GM23338 (cell line): ENCODE measurements around the gene GPC6. TPM values are rescaled to one million over a fixed set of nuclear protein-coding genes. Genes with fewer than 3 reads are reported as not detected.

Source experiments
- ATAC-seq: fragments of 200-7000 bp; cut with Tn5 transposase; 3 replicates; pipeline ENCODE4 v1.9.1; 2020
- DNase-seq: peaks from one replicate; pipeline ENCODE4 v3.0.0-alpha.2; 2015; ENCODE audit warnings: low spot score
- H2AFZ ChIP-seq: fragments of 200-600 bp; sonication (generic); 2 replicates; pipeline ENCODE4 v1.8.0; 2016; ENCODE audit warnings: antibody characterized with exemption, mild to moderate bottlenecking, moderate library complexity
- H3F3A ChIP-seq: fragments of 200-600 bp; sonication (generic); replicated peaks from 2 replicates; pipeline ENCODE4 v1.8.0; 2017; ENCODE audit warnings: antibody characterized with exemption, mixed run types, low read depth
- H3K27ac ChIP-seq: fragments of 200-600 bp; sonication (generic); 2 replicates; pipeline ENCODE4 v1.6.1; 2016; ENCODE audit warnings: low read depth
- H3K27me3 ChIP-seq: fragments of 200-600 bp; sonication (generic); 2 replicates; pipeline ENCODE4 v1.8.0; 2016; ENCODE audit warnings: mild to moderate bottlenecking, mixed run types, moderate library complexity; ENCODE audit not compliant: insufficient read depth
- H3K36me3 ChIP-seq: fragments of 200-600 bp; sonication (generic); 2 replicates; pipeline ENCODE4 v1.8.0; 2016; ENCODE audit warnings: mild to moderate bottlenecking; ENCODE audit not compliant: insufficient read depth
- H3K4me1 ChIP-seq: fragments of 200-600 bp; sonication (generic); 2 replicates; pipeline ENCODE4 v1.8.0; 2016; ENCODE audit warnings: mild to moderate bottlenecking, moderate library complexity; ENCODE audit not compliant: insufficient read depth
- H3K4me2 ChIP-seq: fragments of 200-600 bp; sonication (generic); 2 replicates; pipeline ENCODE4 v1.7.1; 2017; ENCODE audit warnings: mixed run types
- H3K4me3 ChIP-seq: fragments of 200-600 bp; sonication (generic); 2 replicates; pipeline ENCODE4 v1.6.1; 2016; ENCODE audit warnings: mixed run types
- H3K79me2 ChIP-seq: fragments of 200-600 bp; sonication (generic); replicated peaks from 2 replicates; pipeline ENCODE4 v1.8.0; 2017; ENCODE audit warnings: mild to moderate bottlenecking; ENCODE audit not compliant: insufficient read depth
- H3K9me2 ChIP-seq: fragments of 200-600 bp; sonication (generic); 2 replicates; pipeline ENCODE4 v1.8.0; 2017; ENCODE audit not compliant: insufficient read depth
- H4K20me1 ChIP-seq: fragments of 200-600 bp; sonication (generic); replicated peaks from 2 replicates; pipeline ENCODE4 v1.8.0; 2017; ENCODE audit warnings: mild to moderate bottlenecking; ENCODE audit not compliant: insufficient read depth
- H3K27ac Mint-ChIP-seq: 2 replicates; pipeline ENCODE4 v1.8.0; 2020; ENCODE audit warnings: inconsistent platforms, mild to moderate bottlenecking, moderate library complexity, mixed read lengths
- H3K27me3 Mint-ChIP-seq: 3 replicates; pipeline ENCODE4 v1.8.0; 2022; ENCODE audit warnings: low read depth, mild to moderate bottlenecking, moderate library complexity, mixed read lengths, inconsistent platforms; ENCODE audit not compliant: insufficient read depth, poor library complexity
- H3K36me3 Mint-ChIP-seq: 3 replicates; pipeline ENCODE4 v1.8.0; 2021; ENCODE audit warnings: low read depth, mild to moderate bottlenecking, inconsistent platforms, moderate library complexity, mixed read lengths
- H3K4me1 Mint-ChIP-seq: 3 replicates; pipeline ENCODE4 v1.8.0; 2020; ENCODE audit warnings: mild to moderate bottlenecking, inconsistent platforms, mixed read lengths
- H3K4me3 Mint-ChIP-seq: 3 replicates; pipeline ENCODE4 v1.8.0; 2021; ENCODE audit warnings: moderate library complexity, mild to moderate bottlenecking, inconsistent platforms, mixed read lengths
- H3K9me3 Mint-ChIP-seq: 3 replicates; pipeline ENCODE4 v1.8.0; 2020; ENCODE audit warnings: moderate library complexity, mild to moderate bottlenecking, inconsistent platforms, mixed read lengths
- CREB1 ChIP-seq: fragments of 250-450 bp; sonication (Bioruptor Pico); IDR thresholded peaks from 2 replicates; pipeline ENCODE4 v1.5.0; 2020; ENCODE audit warnings: low read depth, mild to moderate bottlenecking, moderate library complexity
- EZH2 ChIP-seq: fragments of 200-600 bp; sonication (generic); IDR thresholded peaks from one replicate; pipeline ENCODE4 v1.8.0; 2017; ENCODE audit warnings: antibody characterized with exemption, mild to moderate bottlenecking, low read depth; ENCODE audit not compliant: unreplicated experiment
- EZH2phosphoT487 ChIP-seq: fragments of 200-600 bp; sonication (generic); IDR thresholded peaks from one replicate; pipeline ENCODE4 v1.8.1; 2018; ENCODE audit warnings: antibody characterized with exemption; ENCODE audit not compliant: unreplicated experiment
- JUNB ChIP-seq: IDR thresholded peaks from one replicate; pipeline ENCODE4 v1.6.1; 2016; ENCODE audit warnings: antibody characterized with exemption; ENCODE audit not compliant: unreplicated experiment
- NANOG ChIP-seq: IDR thresholded peaks from 2 replicates; pipeline ENCODE4 v1.6.1; 2016; ENCODE audit warnings: antibody characterized with exemption, borderline replicate concordance
- POLR2AphosphoS5 ChIP-seq: IDR thresholded peaks from 2 replicates; pipeline ENCODE4 v1.6.1; 2016; ENCODE audit warnings: antibody characterized with exemption, low read depth
- STAT1 ChIP-seq: IDR thresholded peaks from one replicate; pipeline ENCODE4 v1.6.1; 2016; ENCODE audit warnings: antibody characterized with exemption; ENCODE audit not compliant: unreplicated experiment
- ZNF114 ChIP-seq: fragments of 250-450 bp; sonication (Bioruptor Pico); IDR thresholded peaks from 2 replicates; pipeline ENCODE4 v1.5.0; 2020; ENCODE audit warnings: mild to moderate bottlenecking, moderate library complexity
- ZNF331 ChIP-seq: fragments of 250-450 bp; sonication (Bioruptor Pico); IDR thresholded peaks from 2 replicates; pipeline ENCODE4 v1.5.0; 2020; ENCODE audit warnings: low read depth, mild to moderate bottlenecking, moderate library complexity
- polyA plus RNA-seq: library from polyadenylated mRNA; unstranded; fragments of >200 nt; fragmentation: Nextera tagmentation; extraction: Ambion mirVana; gene quantifications from 2 replicates; pipeline ENCODE4 v1.2.1, GENCODE V29; 2016
- total RNA-seq: library from RNA; depleted of rRNA; stranded (reverse); fragments of >200 nt; shearing (Covaris generic); gene quantifications from 2 replicates; pipeline ENCODE4 v1.2.3, GENCODE V29; 2014
- TF ChIP-seq, protein P1 (sequence below): fragments of 250-450 bp; sonication (Bioruptor Pico); IDR thresholded peaks from 2 replicates; pipeline ENCODE4 v1.5.0; 2020; ENCODE audit warnings: mild to moderate bottlenecking, moderate library complexity
- TF ChIP-seq, protein P2 (sequence below), 2 experiments: fragments of 200-600 bp in 1 of 2; sonication (generic) in 1 of 2; conservative IDR thresholded peaks; 2 replicates each; pipeline versions ENCODE4 v1.5.1 to v1.6.1; 2016 to 2017; ENCODE audit warnings: antibody characterized with exemption in 2 of 2, low read depth in 2 of 2, mild to moderate bottlenecking in 2 of 2, moderate library complexity in 1 of 2
- TF ChIP-seq, protein P3 (sequence below): IDR thresholded peaks from one replicate; pipeline ENCODE4 v1.6.1; 2018; ENCODE audit warnings: antibody characterized with exemption; ENCODE audit not compliant: unreplicated experiment
- TF ChIP-seq, protein P4 (sequence below): IDR thresholded peaks from 2 replicates; pipeline ENCODE4 v1.6.1; 2016; ENCODE audit warnings: antibody characterized with exemption

Gene GPC6
- total and polyA plus RNA-seq, 2 experiments from 2014 or later, result 6.4 to 28.6 TPM

DNA sequence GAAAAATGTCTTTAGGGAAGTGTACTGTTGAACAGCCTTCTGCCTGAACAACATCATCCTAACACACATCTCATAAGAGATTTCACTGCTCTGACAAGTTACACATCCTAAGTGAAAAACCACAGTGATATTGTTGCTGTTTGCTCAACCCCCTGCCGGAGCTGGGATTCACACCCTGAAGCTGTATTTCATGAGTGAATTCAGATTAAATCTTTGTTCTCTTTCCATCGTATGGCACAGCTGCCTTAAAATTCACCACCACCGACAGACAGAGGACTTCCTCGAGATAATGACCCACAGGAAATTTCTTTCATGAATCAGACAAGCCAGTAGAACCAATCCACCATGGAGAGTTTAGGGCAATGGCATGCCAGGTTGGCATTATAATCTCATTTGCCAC is 972.1 kb downstream of the GPC6 start:
- H3K4me1 ChIP-seq, result no peaks in the 10 kb centered on the region
- H3F3A ChIP-seq, result no peaks in the 10 kb centered on the region
- H3K4me3 ChIP-seq, result no peak overlapping the region
- H3K36me3 ChIP-seq, result no peaks in the 10 kb centered on the region
- H3K4me2 ChIP-seq, result no peak overlapping the region
- no peaks in the 10 kb centered on the region for H3K27me3 ChIP-seq
- Mint-ChIP-seq H3K27me3 (no peaks in the 10 kb centered on the region), H3K9me3 (no peaks in the 10 kb centered on the region), H3K36me3 (no peaks in the 10 kb centered on the region), H3K4me3 (no peak overlapping the region), H3K27ac (peak overlapping the region; percentile 22; the same call in 1 of the 2 replicates), H3K4me1 (no peaks in the 10 kb centered on the region)
- H3K79me2 ChIP-seq, result no peaks in the 10 kb centered on the region
- no peak for DNase-seq
- H3K27ac ChIP-seq, result no peak overlapping the region
- H3K9me2 ChIP-seq, result no peaks in the 10 kb centered on the region
- no peak for ATAC-seq
- TF ChIP-seq, protein P1, sequence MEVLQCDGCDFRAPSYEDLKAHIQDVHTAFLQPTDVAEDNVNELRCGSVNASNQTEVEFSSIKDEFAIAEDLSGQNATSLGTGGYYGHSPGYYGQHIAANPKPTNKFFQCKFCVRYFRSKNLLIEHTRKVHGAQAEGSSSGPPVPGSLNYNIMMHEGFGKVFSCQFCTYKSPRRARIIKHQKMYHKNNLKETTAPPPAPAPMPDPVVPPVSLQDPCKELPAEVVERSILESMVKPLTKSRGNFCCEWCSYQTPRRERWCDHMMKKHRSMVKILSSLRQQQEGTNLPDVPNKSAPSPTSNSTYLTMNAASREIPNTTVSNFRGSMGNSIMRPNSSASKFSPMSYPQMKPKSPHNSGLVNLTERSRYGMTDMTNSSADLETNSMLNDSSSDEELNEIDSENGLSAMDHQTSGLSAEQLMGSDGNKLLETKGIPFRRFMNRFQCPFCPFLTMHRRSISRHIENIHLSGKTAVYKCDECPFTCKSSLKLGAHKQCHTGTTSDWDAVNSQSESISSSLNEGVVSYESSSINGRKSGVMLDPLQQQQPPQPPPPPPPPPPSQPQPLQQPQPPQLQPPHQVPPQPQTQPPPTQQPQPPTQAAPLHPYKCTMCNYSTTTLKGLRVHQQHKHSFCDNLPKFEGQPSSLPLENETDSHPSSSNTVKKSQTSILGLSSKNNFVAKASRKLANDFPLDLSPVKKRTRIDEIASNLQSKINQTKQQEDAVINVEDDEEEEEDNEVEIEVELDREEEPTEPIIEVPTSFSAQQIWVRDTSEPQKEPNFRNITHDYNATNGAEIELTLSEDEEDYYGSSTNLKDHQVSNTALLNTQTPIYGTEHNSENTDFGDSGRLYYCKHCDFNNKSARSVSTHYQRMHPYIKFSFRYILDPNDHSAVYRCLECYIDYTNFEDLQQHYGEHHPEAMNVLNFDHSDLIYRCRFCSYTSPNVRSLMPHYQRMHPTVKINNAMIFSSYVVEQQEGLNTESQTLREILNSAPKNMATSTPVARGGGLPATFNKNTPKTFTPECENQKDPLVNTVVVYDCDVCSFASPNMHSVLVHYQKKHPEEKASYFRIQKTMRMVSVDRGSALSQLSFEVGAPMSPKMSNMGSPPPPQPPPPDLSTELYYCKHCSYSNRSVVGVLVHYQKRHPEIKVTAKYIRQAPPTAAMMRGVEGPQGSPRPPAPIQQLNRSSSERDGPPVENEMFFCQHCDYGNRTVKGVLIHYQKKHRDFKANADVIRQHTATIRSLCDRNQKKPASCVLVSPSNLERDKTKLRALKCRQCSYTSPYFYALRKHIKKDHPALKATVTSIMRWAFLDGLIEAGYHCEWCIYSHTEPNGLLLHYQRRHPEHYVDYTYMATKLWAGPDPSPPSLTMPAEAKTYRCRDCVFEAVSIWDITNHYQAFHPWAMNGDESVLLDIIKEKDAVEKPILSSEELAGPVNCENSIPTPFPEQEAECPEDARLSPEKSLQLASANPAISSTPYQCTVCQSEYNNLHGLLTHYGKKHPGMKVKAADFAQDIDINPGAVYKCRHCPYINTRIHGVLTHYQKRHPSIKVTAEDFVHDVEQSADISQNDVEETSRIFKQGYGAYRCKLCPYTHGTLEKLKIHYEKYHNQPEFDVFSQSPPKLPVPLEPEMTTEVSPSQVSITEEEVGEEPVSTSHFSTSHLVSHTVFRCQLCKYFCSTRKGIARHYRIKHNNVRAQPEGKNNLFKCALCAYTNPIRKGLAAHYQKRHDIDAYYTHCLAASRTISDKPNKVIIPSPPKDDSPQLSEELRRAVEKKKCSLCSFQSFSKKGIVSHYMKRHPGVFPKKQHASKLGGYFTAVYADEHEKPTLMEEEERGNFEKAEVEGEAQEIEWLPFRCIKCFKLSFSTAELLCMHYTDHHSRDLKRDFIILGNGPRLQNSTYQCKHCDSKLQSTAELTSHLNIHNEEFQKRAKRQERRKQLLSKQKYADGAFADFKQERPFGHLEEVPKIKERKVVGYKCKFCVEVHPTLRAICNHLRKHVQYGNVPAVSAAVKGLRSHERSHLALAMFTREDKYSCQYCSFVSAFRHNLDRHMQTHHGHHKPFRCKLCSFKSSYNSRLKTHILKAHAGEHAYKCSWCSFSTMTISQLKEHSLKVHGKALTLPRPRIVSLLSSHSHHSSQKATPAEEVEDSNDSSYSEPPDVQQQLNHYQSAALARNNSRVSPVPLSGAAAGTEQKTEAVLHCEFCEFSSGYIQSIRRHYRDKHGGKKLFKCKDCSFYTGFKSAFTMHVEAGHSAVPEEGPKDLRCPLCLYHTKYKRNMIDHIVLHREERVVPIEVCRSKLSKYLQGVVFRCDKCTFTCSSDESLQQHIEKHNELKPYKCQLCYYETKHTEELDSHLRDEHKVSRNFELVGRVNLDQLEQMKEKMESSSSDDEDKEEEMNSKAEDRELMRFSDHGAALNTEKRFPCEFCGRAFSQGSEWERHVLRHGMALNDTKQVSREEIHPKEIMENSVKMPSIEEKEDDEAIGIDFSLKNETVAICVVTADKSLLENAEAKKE (CRISPR knock-in tag), result no peak
- TF ChIP-seq, protein P2, sequence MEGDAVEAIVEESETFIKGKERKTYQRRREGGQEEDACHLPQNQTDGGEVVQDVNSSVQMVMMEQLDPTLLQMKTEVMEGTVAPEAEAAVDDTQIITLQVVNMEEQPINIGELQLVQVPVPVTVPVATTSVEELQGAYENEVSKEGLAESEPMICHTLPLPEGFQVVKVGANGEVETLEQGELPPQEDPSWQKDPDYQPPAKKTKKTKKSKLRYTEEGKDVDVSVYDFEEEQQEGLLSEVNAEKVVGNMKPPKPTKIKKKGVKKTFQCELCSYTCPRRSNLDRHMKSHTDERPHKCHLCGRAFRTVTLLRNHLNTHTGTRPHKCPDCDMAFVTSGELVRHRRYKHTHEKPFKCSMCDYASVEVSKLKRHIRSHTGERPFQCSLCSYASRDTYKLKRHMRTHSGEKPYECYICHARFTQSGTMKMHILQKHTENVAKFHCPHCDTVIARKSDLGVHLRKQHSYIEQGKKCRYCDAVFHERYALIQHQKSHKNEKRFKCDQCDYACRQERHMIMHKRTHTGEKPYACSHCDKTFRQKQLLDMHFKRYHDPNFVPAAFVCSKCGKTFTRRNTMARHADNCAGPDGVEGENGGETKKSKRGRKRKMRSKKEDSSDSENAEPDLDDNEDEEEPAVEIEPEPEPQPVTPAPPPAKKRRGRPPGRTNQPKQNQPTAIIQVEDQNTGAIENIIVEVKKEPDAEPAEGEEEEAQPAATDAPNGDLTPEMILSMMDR (conservative IDR thresholded peaks at IDR 0.05; ENCODE audit: low read depth in 2 of 2), result no peak
- TF ChIP-seq POLR2AphosphoS5, result no peak
- no peak for TF ChIP-seq STAT1
- no peak for TF ChIP-seq ZNF331 (CRISPR knock-in tag)
- no peak for TF ChIP-seq NANOG
- TF ChIP-seq CREB1 (CRISPR knock-in tag), result no peak
- no peak for TF ChIP-seq ZNF114 (CRISPR knock-in tag)
- no peak for TF ChIP-seq EZH2phosphoT487
- no peak for TF ChIP-seq JUNB
- no peak for TF ChIP-seq EZH2
- TF ChIP-seq, protein P3, sequence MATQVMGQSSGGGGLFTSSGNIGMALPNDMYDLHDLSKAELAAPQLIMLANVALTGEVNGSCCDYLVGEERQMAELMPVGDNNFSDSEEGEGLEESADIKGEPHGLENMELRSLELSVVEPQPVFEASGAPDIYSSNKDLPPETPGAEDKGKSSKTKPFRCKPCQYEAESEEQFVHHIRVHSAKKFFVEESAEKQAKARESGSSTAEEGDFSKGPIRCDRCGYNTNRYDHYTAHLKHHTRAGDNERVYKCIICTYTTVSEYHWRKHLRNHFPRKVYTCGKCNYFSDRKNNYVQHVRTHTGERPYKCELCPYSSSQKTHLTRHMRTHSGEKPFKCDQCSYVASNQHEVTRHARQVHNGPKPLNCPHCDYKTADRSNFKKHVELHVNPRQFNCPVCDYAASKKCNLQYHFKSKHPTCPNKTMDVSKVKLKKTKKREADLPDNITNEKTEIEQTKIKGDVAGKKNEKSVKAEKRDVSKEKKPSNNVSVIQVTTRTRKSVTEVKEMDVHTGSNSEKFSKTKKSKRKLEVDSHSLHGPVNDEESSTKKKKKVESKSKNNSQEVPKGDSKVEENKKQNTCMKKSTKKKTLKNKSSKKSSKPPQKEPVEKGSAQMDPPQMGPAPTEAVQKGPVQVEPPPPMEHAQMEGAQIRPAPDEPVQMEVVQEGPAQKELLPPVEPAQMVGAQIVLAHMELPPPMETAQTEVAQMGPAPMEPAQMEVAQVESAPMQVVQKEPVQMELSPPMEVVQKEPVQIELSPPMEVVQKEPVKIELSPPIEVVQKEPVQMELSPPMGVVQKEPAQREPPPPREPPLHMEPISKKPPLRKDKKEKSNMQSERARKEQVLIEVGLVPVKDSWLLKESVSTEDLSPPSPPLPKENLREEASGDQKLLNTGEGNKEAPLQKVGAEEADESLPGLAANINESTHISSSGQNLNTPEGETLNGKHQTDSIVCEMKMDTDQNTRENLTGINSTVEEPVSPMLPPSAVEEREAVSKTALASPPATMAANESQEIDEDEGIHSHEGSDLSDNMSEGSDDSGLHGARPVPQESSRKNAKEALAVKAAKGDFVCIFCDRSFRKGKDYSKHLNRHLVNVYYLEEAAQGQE, result no peak
- TF ChIP-seq, protein P4, sequence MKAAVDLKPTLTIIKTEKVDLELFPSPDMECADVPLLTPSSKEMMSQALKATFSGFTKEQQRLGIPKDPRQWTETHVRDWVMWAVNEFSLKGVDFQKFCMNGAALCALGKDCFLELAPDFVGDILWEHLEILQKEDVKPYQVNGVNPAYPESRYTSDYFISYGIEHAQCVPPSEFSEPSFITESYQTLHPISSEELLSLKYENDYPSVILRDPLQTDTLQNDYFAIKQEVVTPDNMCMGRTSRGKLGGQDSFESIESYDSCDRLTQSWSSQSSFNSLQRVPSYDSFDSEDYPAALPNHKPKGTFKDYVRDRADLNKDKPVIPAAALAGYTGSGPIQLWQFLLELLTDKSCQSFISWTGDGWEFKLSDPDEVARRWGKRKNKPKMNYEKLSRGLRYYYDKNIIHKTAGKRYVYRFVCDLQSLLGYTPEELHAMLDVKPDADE, result no peak
- no peak overlapping the region for H2AFZ ChIP-seq
- H4K20me1 ChIP-seq, result no peaks in the 10 kb centered on the region
